H1 (cell line): Measurements from ENCODE around the gene TAPT1.

ENCODE experiments used
- CHD7 ChIP-seq: fragments of 300-600 bp; sonication (generic); IDR thresholded peaks from 2 replicates; pipeline ENCODE4 v1.7.1; 2012; ENCODE audit warnings: low read length, moderate library complexity, mild to moderate bottlenecking, inconsistent platforms; ENCODE audit not compliant: insufficient replicate concordance
- CTCF ChIP-seq, 3 experiments: IDR thresholded peaks; 1 replicate in 2 of 3; 2 replicates in 1 of 3; pipeline versions ENCODE4 v1.5.1 to v1.6.1; 2011; ENCODE audit warnings: low read length in 3 of 3, mild to moderate bottlenecking in 3 of 3, inconsistent platforms in 2 of 3, low read depth in 1 of 3, moderate library complexity in 1 of 3; ENCODE audit not compliant: insufficient read depth in 1 of 3; ENCODE audit errors: control extremely low read depth in 1 of 3
- EP300 ChIP-seq, 2 experiments: IDR thresholded peaks; 1 replicate in 1 of 2; 2 replicates in 1 of 2; pipeline ENCODE4 v1.6.1; 2011 to 2012; ENCODE audit warnings: low read depth in 2 of 2, low read length in 2 of 2, mild to moderate bottlenecking in 2 of 2, borderline replicate concordance in 1 of 2, inconsistent platforms in 1 of 2, moderate library complexity in 1 of 2
- KDM1A ChIP-seq: fragments of 200-600, 300-600 bp; sonication (generic); IDR thresholded peaks from 2 replicates; pipeline ENCODE4 v1.7.1; 2016; ENCODE audit warnings: mild to moderate bottlenecking, low read length, borderline replicate concordance
- MAFK ChIP-seq: IDR thresholded peaks from 2 replicates; pipeline ENCODE4 v1.6.1; 2012; ENCODE audit warnings: low read depth, mild to moderate bottlenecking, improper control_type of control experiment, low read length
- POLR2A ChIP-seq, 2 experiments: IDR thresholded peaks; 1 replicate in 1 of 2; 2 replicates in 1 of 2; pipeline ENCODE4 v1.6.1; 2011; ENCODE audit warnings: low read depth in 2 of 2, low read length in 2 of 2, mild to moderate bottlenecking in 2 of 2; ENCODE audit errors: control extremely low read depth in 1 of 2
- POLR2AphosphoS5 ChIP-seq: IDR thresholded peaks from 2 replicates; pipeline ENCODE4 v1.6.1; 2011; ENCODE audit warnings: low read depth, low read length
- SRF ChIP-seq: IDR thresholded peaks from 2 replicates; pipeline ENCODE4 v1.6.1; 2011; ENCODE audit warnings: mild to moderate bottlenecking, low read depth, low read length, moderate library complexity
- TBP ChIP-seq: IDR thresholded peaks from 2 replicates; pipeline ENCODE4 v1.6.1; 2011; ENCODE audit warnings: low read depth, low read length, improper control_type of control experiment
- ZNF274 ChIP-seq: IDR thresholded peaks from 2 replicates; pipeline ENCODE4 v1.7.0; 2012; ENCODE audit warnings: low read length, borderline replicate concordance; ENCODE audit errors: extremely low read depth

- TF ChIP-seq CTCF (IDR thresholded peaks at IDR 0.05; ENCODE audit: control extremely low read depth in 1 of 3, insufficient read depth in 1 of 3, low read depth in 1 of 3, low read length in 3 of 3) (no peak), POLR2AphosphoS5 (no peak), KDM1A (no peak), POLR2A (IDR thresholded peaks at IDR 0.05; ENCODE audit: control extremely low read depth in 1 of 2, low read depth in 2 of 2, low read length in 2 of 2) (no peak), ZNF274 (no peak), EP300 (IDR thresholded peaks at IDR 0.05; ENCODE audit: borderline replicate concordance in 1 of 2, low read depth in 2 of 2, low read length in 2 of 2) (no peak), TBP (no peak), MAFK (no peak), CHD7 (no peak), SRF (no peak)
Observed at GRCh38 chr4:16122308-16122711, 104.0 kb downstream of the TAPT1 start.
